Activated naive CD4-positive, alpha-beta T cell treated with anti-CD3 and anti-CD28 coated beads, Interleukin-2, amount 10 ng/mL, durations not matched to agents 7 days and 5 days (primary cell): Measurements from ENCODE around the gene SPOP.

Source experiments
- CTCF ChIA-PET: fragments of 350-600 bp; sonication (Branson Sonifier 250); formaldehyde crosslinking; loops from one replicate; lab custom pipeline; 2021; ENCODE audit warnings: antibody characterized with exemption; lab: Charles Lee
- DNase-seq: peaks from one replicate; pipeline ENCODE4 v3.0.0-alpha.2; 2020
- H3K27ac Mint-ChIP-seq: one replicate; pipeline ENCODE4 v1.8.0; 2021; ENCODE audit warnings: mild to moderate bottlenecking, moderate library complexity, mixed read lengths
- H3K27me3 Mint-ChIP-seq: one replicate; pipeline ENCODE4 v1.8.0; 2021; ENCODE audit warnings: mild to moderate bottlenecking, mixed read lengths
- H3K36me3 Mint-ChIP-seq: one replicate; pipeline ENCODE4 v1.8.0; 2021; ENCODE audit warnings: mixed read lengths
- H3K4me1 Mint-ChIP-seq: one replicate; pipeline ENCODE4 v1.8.0; 2021; ENCODE audit warnings: mixed read lengths
- H3K4me3 Mint-ChIP-seq: one replicate; pipeline ENCODE4 v1.8.0; 2021; ENCODE audit warnings: mild to moderate bottlenecking, moderate library complexity, mixed read lengths
- H3K9me3 Mint-ChIP-seq: one replicate; pipeline ENCODE4 v1.8.0; 2021; ENCODE audit warnings: mixed read lengths

The SPOP gene

GRCh38 chr17:49604314-49604869 is 73.5 kb downstream of the SPOP start:
- Mint-ChIP-seq H3K4me3 (no peak overlapping the region), H3K9me3 (no peaks in the 10 kb centered on the region), H3K36me3 (peaks cover 46% of the 10 kb centered on the region), H3K27ac (no peak overlapping the region), H3K27me3 (no peaks in the 10 kb centered on the region), H3K4me1 (peaks cover 9% of the 10 kb centered on the region)
- CTCF ChIA-PET: no interaction called here
- DNase-seq: no peak

GRCh38 chr17:49603720-49604119 is 74.2 kb downstream of the SPOP start:
- no peak for DNase-seq
- Mint-ChIP-seq H3K27ac (no peak overlapping the region), H3K27me3 (no peaks in the 10 kb centered on the region), H3K4me1 (peaks cover 9% of the 10 kb centered on the region), H3K4me3 (no peak overlapping the region), H3K36me3 (peaks cover 48% of the 10 kb centered on the region), H3K9me3 (no peaks in the 10 kb centered on the region)
- CTCF ChIA-PET: interaction anchor here (1.7 kb wide), 1 partner anchor 92 kb away, joined by 3 read pairs; no protein-coding TSS in a partner anchor

GRCh38 chr17:49603238-49603637 is 74.7 kb downstream of the SPOP start:
- Mint-ChIP-seq H3K4me3 (no peak overlapping the region), H3K9me3 (no peaks in the 10 kb centered on the region), H3K27me3 (no peaks in the 10 kb centered on the region), H3K4me1 (peaks cover 9% of the 10 kb centered on the region), H3K27ac (no peak overlapping the region), H3K36me3 (peaks cover 48% of the 10 kb centered on the region)
- CTCF ChIA-PET: interaction anchor here (1.7 kb wide), 1 partner anchor 93 kb away, joined by 3 read pairs; no protein-coding TSS in a partner anchor
- no peak for DNase-seq

- H3K4me1 Mint-ChIP-seq: peaks cover 9% of the 10 kb centered on the region
- H3K27me3 Mint-ChIP-seq: no peaks in the 10 kb centered on the region
- CTCF ChIA-PET: interaction anchor here (1.7 kb wide), 1 partner anchor 93 kb away, joined by 3 read pairs; no protein-coding TSS in a partner anchor
- no peak overlapping the region for H3K4me3 Mint-ChIP-seq
- peaks cover 49% of the 10 kb centered on the region for H3K36me3 Mint-ChIP-seq
- H3K27ac Mint-ChIP-seq: no peak overlapping the region
- DNase-seq: no peak
- H3K9me3 Mint-ChIP-seq: no peaks in the 10 kb centered on the region
Measured at GRCh38 chr17:49602783-49603182, 75.1 kb downstream of the SPOP start.

- Mint-ChIP-seq H3K27ac (no peak overlapping the region), H3K4me1 (peaks cover 9% of the 10 kb centered on the region), H3K9me3 (no peaks in the 10 kb centered on the region), H3K27me3 (no peaks in the 10 kb centered on the region), H3K4me3 (no peak overlapping the region), H3K36me3 (peaks cover 54% of the 10 kb centered on the region)
- no peak for DNase-seq
- CTCF ChIA-PET: no interaction called here
Measured at GRCh38 chr17:49600949-49601348, 76.9 kb downstream of the SPOP start.

- no peak for DNase-seq
- no peaks in the 10 kb centered on the region for H3K9me3 Mint-ChIP-seq
- peaks cover 51% of the 10 kb centered on the region for H3K36me3 Mint-ChIP-seq
- no peaks in the 10 kb centered on the region for H3K27me3 Mint-ChIP-seq
- no peak overlapping the region for H3K4me3 Mint-ChIP-seq
- peaks cover 9% of the 10 kb centered on the region for H3K4me1 Mint-ChIP-seq
- CTCF ChIA-PET: interaction anchor here (0.7 to 2.0 kb wide), 2 partner anchors 42 to 61 kb away, joined by 4 read pairs; no protein-coding TSS in a partner anchor
- no peak overlapping the region for H3K27ac Mint-ChIP-seq
Measured at GRCh38 chr17:49598918-49599317, 79.0 kb downstream of the SPOP start.

- no peaks in the 10 kb centered on the region for H3K9me3 Mint-ChIP-seq
- H3K27me3 Mint-ChIP-seq: no peaks in the 10 kb centered on the region
- no peak overlapping the region for H3K4me3 Mint-ChIP-seq
- H3K27ac Mint-ChIP-seq: no peak overlapping the region
- no peak for DNase-seq
- CTCF ChIA-PET: interaction anchor here (0.6 to 2.0 kb wide), 3 partner anchors 42 to 1507 kb away, joined by 3 to 7 read pairs (median 4); no protein-coding TSS in a partner anchor
- H3K4me1 Mint-ChIP-seq: peaks cover 6% of the 10 kb centered on the region
- H3K36me3 Mint-ChIP-seq: peaks cover 48% of the 10 kb centered on the region
Measured at GRCh38 chr17:49597928-49598655, 79.8 kb downstream of the SPOP start.

- CTCF ChIA-PET: interaction anchor here (0.6 to 1.7 kb wide), 3 partner anchors 11 to 1506 kb away, joined by 3 to 7 read pairs (median 3); no protein-coding TSS in a partner anchor
- no peaks in the 10 kb centered on the region for H3K4me1 Mint-ChIP-seq
- H3K27ac Mint-ChIP-seq: no peak overlapping the region
- no peaks in the 10 kb centered on the region for H3K27me3 Mint-ChIP-seq
- no peaks in the 10 kb centered on the region for H3K9me3 Mint-ChIP-seq
- H3K36me3 Mint-ChIP-seq: peaks cover 41% of the 10 kb centered on the region
- no peak overlapping the region for H3K4me3 Mint-ChIP-seq
- DNase-seq: no peak
Measured at GRCh38 chr17:49597436-49597835, 80.5 kb downstream of the SPOP start.

- Mint-ChIP-seq H3K27ac (no peak overlapping the region), H3K36me3 (peaks cover 38% of the 10 kb centered on the region)
- DNase-seq: no peak
Measured at GRCh38 chr17:49596613-49597244, 81.2 kb downstream of the SPOP start.

GRCh38 chr17:49595980-49596379 is 81.9 kb downstream of the SPOP start:
- CTCF ChIA-PET: interaction anchor here (3.4 kb wide), 1 partner anchor 25 kb away, joined by 9 read pairs; no protein-coding TSS in a partner anchor
- H3K27me3 Mint-ChIP-seq: no peaks in the 10 kb centered on the region
- H3K36me3 Mint-ChIP-seq: peaks cover 32% of the 10 kb centered on the region
- H3K27ac Mint-ChIP-seq: no peak overlapping the region
- DNase-seq: no peak
- no peaks in the 10 kb centered on the region for H3K4me1 Mint-ChIP-seq
- no peaks in the 10 kb centered on the region for H3K9me3 Mint-ChIP-seq
- H3K4me3 Mint-ChIP-seq: no peak overlapping the region

More at GRCh38 chr17:49596613-49597244, 81.2 kb downstream of the SPOP start:
- Mint-ChIP-seq H3K27me3 (no peaks in the 10 kb centered on the region), H3K4me3 (no peak overlapping the region), H3K9me3 (no peaks in the 10 kb centered on the region), H3K4me1 (no peaks in the 10 kb centered on the region)
- CTCF ChIA-PET: interaction anchor here (0.9 to 3.4 kb wide), 3 partner anchors 10 to 98 kb away, joined by 3 to 9 read pairs (median 7); no protein-coding TSS in a partner anchor

GRCh38 chr17:49595328-49595727 is 82.6 kb downstream of the SPOP start:
- no peaks in the 10 kb centered on the region for H3K4me1 Mint-ChIP-seq
- CTCF ChIA-PET: interaction anchor here (1.3 to 3.4 kb wide), 2 partner anchors 13 to 24 kb away, joined by 3 to 9 read pairs; no protein-coding TSS in a partner anchor
- H3K27ac Mint-ChIP-seq: no peak overlapping the region
- no peak for DNase-seq
- no peak overlapping the region for H3K4me3 Mint-ChIP-seq
- peaks cover 30% of the 10 kb centered on the region for H3K36me3 Mint-ChIP-seq
- H3K27me3 Mint-ChIP-seq: no peaks in the 10 kb centered on the region
- no peaks in the 10 kb centered on the region for H3K9me3 Mint-ChIP-seq

- no peaks in the 10 kb centered on the region for H3K4me1 Mint-ChIP-seq
- H3K4me3 Mint-ChIP-seq: no peak overlapping the region
- H3K9me3 Mint-ChIP-seq: no peaks in the 10 kb centered on the region
- H3K27me3 Mint-ChIP-seq: no peaks in the 10 kb centered on the region
- H3K27ac Mint-ChIP-seq: no peak overlapping the region
- H3K36me3 Mint-ChIP-seq: peaks cover 12% of the 10 kb centered on the region
- CTCF ChIA-PET: no interaction called here
- DNase-seq: no peak
Measured at GRCh38 chr17:49592263-49592662, 85.6 kb downstream of the SPOP start.

- CTCF ChIA-PET: interaction anchor here (1.5 kb wide), 1 partner anchor 33 kb away, joined by 4 read pairs; no protein-coding TSS in a partner anchor
- DNase-seq: no peak
- Mint-ChIP-seq H3K9me3 (no peaks in the 10 kb centered on the region), H3K27ac (no peak overlapping the region), H3K4me1 (no peaks in the 10 kb centered on the region), H3K27me3 (no peaks in the 10 kb centered on the region), H3K36me3 (peaks cover 4% of the 10 kb centered on the region), H3K4me3 (no peak overlapping the region)
Measured at GRCh38 chr17:49590874-49591273, 87.0 kb downstream of the SPOP start.

GRCh38 chr17:49589577-49589927 is 88.3 kb downstream of the SPOP start:
- Mint-ChIP-seq H3K4me3 (no peak overlapping the region), H3K9me3 (no peaks in the 10 kb centered on the region), H3K36me3 (no peaks in the 10 kb centered on the region), H3K4me1 (no peaks in the 10 kb centered on the region), H3K27ac (no peak overlapping the region), H3K27me3 (no peaks in the 10 kb centered on the region)
- DNase-seq: no peak
- CTCF ChIA-PET: interaction anchor here (1.5 kb wide), 1 partner anchor 32 kb away, joined by 4 read pairs; no protein-coding TSS in a partner anchor
